ENCODE results near the gene ANKAR. TPM values are rescaled to one million over a fixed set of nuclear protein-coding genes. Genes with fewer than 3 reads are reported as not detected.
"Not testable (repeated sequence)": the region's sequence is repeated elsewhere in the genome, so short reads cannot be mapped to it uniquely, and the experiment has no call there.

ANKAR gene
- polyA plus RNA-seq, 10 donors, result 3.7 to 9.5 (median 5.9) TPM

GRCh38 chr2:189659734-189660133, 14.7 kb upstream of the ANKAR start:
- no peak for DNase-seq

GRCh38 chr2:189660803-189661147, 13.7 kb upstream of the ANKAR start:
- no peak for DNase-seq

- peak; percentile 100 for DNase-seq
These were observed 13.1 kb upstream of the ANKAR start, which contains the start of gene ASNSD1 for GRCh38 chr2:189661148-189661956. TSS of gene ASNSD1 (plus strand) at chr2:189661459. CDS start at chr2:189666133, 4,674 bp downstream.

GRCh38 chr2:189661957-189662321, 12.5 kb upstream of the ANKAR start:
- DNase-seq, result no peak

- DNase-seq, result no peak
These were observed 11.7 kb upstream of the ANKAR start for GRCh38 chr2:189662669-189663226.

GRCh38 chr2:189663319-189663718, 11.2 kb upstream of the ANKAR start:
- DNase-seq, result not testable (repeated sequence)

- no peak for DNase-seq
These were observed 4.6 kb upstream of the ANKAR start for GRCh38 chr2:189669913-189670312.

GRCh38 chr2:189673661-189674373, 653 bp upstream of the ANKAR start:
- no peak for DNase-seq

- DNase-seq, result peak in 1 of 3 donors; percentile 19
These were observed 2.0 kb downstream of the ANKAR start for GRCh38 chr2:189676471-189676870.

GRCh38 chr2:189679226-189679625, 4.8 kb downstream of the ANKAR start:
- DNase-seq, result no peak

- DNase-seq, result no peak
These were observed 6.7 kb downstream of the ANKAR start for GRCh38 chr2:189681203-189681602.

GRCh38 chr2:189681903-189682302, 7.4 kb downstream of the ANKAR start:
- DNase-seq, result no peak

GRCh38 chr2:189683348-189683747, 8.9 kb downstream of the ANKAR start:
- no peak for DNase-seq

- no peak for DNase-seq
These were observed 10.3 kb downstream of the ANKAR start for GRCh38 chr2:189684811-189685210.

- peak in 2 of 3 donors; percentile 15 to 22 for DNase-seq
These were observed 11.2 kb downstream of the ANKAR start for GRCh38 chr2:189685540-189686229.

GRCh38 chr2:189687796-189688195, 13.3 kb downstream of the ANKAR start:
- DNase-seq, result not testable (repeated sequence)

GRCh38 chr2:189696223-189696622, 21.8 kb downstream of the ANKAR start:
- DNase-seq, result no peak

GRCh38 chr2:189698020-189698887, 23.8 kb downstream of the ANKAR start:
- DNase-seq, result peak; percentile 32 to 59 (median 33)

- DNase-seq, result no peak
These were observed 26.2 kb downstream of the ANKAR start for GRCh38 chr2:189700681-189701080.

- DNase-seq, result no peak
These were observed 27.6 kb downstream of the ANKAR start for GRCh38 chr2:189702071-189702470.

All from muscle of back (tissue), 11 donors.